ENCODE results near the gene FAM53C.

Gene FAM53C

DNA sequence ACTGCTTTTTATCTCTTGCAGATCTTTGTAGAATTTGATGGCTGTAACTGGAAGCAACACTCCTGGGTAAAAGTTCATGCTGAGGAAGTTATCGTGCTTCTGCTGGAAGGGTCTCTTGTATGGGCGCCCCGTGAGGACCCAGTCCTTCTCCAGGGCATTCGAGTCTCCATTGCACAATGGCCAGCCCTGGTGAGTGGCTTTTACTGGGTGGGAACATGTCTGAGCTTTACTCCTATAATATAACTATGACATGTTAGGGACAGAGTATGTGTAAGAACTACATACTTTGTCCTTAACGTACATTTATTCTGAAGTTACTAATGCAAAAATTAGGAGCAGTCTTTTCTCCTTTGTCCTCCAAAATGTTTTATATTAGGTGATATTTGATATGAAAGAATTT is 34.6 kb downstream of the FAM53C start:
- Histone ChIP-seq H2AK5ac (ENCODE audit: low read length, severe bottlenecking) (no peak overlapping the region), H2BK120ac (ENCODE audit: low read depth, low read length) (no peak overlapping the region), H3K36me3 (ENCODE audit: control insufficient read depth in 1 of 2, insufficient read depth in 2 of 2, low read depth in 1 of 2, low read length in 2 of 2) (peaks cover 13 to 35% of the 10 kb centered on the region in 2 experiments), H3K4me3 (ENCODE audit: insufficient read depth in 1 of 2, low read depth in 1 of 2, low read length in 2 of 2) (no peak overlapping the region), H3K27me3 (ENCODE audit: control insufficient read depth in 1 of 2, insufficient read depth in 1 of 2, low read length in 2 of 2) (no peaks in the 10 kb centered on the region), H2AFZ (ENCODE audit: low read depth, low read length) (no peak overlapping the region), H3K27ac (ENCODE audit: low read length, poor library complexity, severe bottlenecking) (no peak overlapping the region), H3K4me2 (ENCODE audit: low read length, poor library complexity, severe bottlenecking) (no peak overlapping the region), H2BK15ac (ENCODE audit: low read depth, poor library complexity, severe bottlenecking) (no peak overlapping the region), H3K4me1 (ENCODE audit: control insufficient read depth, insufficient read depth, low read depth, low read length) (no peaks in the 10 kb centered on the region), H3K4ac (ENCODE audit: low read depth in 1 of 2, low read length in 2 of 2) (no peak overlapping the region), H3K9ac (ENCODE audit: low read length) (no peak overlapping the region), H4K91ac (ENCODE audit: low read length) (no peak overlapping the region), H2BK12ac (ENCODE audit: low read length in 2 of 2) (no peak overlapping the region), H3K18ac (ENCODE audit: low read depth in 1 of 2, low read length in 2 of 2) (no peak overlapping the region), H3K14ac (ENCODE audit: low read length in 2 of 2) (no peak overlapping the region), H3K23ac (ENCODE audit: low read length in 2 of 2) (no peak overlapping the region), H2BK5ac (ENCODE audit: low read depth, low read length, poor library complexity, severe bottlenecking) (no peak overlapping the region), H4K8ac (ENCODE audit: low read length) (no peak overlapping the region), H3K79me1 (replicated peaks; ENCODE audit: low read length, poor library complexity, severe bottlenecking) (peaks cover 22% of the 10 kb centered on the region), H3K9me3 (ENCODE audit: control insufficient read depth, low read length) (no peaks in the 10 kb centered on the region)
- WGBS = 51% methylated on average over 4 of the region's 5 CpGs
- DNase-seq = no peak

DNA sequence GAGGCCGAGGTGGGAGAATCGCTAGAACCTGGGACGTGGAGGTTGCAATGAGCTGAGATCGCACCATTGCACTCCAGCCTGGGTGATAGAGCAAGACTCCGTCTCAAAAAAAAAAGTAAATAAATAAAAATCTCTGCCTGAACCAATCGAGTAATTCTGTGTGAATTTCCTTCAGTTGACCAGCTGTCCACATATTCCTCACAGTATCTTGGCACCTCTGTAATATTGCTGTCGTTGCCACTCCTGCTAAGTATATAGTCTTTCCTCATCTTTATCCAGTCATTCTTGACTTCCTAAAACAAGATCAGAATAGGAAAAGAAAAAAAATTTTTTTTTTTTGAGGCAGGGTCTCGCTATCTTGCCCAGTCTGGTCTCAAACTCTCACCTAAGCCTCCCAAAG is 44.3 kb downstream of the FAM53C start:
- no peak overlapping the region for H3K14ac ChIP-seq (ENCODE audit: low read length in 2 of 2)
- H3K79me1 ChIP-seq (replicated peaks; ENCODE audit: low read length, poor library complexity, severe bottlenecking) = peaks cover 11% of the 10 kb centered on the region
- H2BK5ac ChIP-seq (ENCODE audit: low read depth, low read length, poor library complexity, severe bottlenecking) = no peak overlapping the region
- H4K8ac ChIP-seq (ENCODE audit: low read length) = no peak overlapping the region
- H3K4me1 ChIP-seq (ENCODE audit: control insufficient read depth, insufficient read depth, low read depth, low read length) = no peaks in the 10 kb centered on the region
- H2BK12ac ChIP-seq (ENCODE audit: low read length in 2 of 2) = no peak overlapping the region
- H3K9me3 ChIP-seq (ENCODE audit: control insufficient read depth, low read length) = no peaks in the 10 kb centered on the region
- H3K27me3 ChIP-seq (ENCODE audit: control insufficient read depth in 1 of 2, insufficient read depth in 1 of 2, low read length in 2 of 2) = no peaks in the 10 kb centered on the region
- no peak for DNase-seq
- H3K9ac ChIP-seq (ENCODE audit: low read length) = no peak overlapping the region
- no peak overlapping the region for H2AFZ ChIP-seq (ENCODE audit: low read depth, low read length)
- no peak overlapping the region for H3K4ac ChIP-seq (ENCODE audit: low read depth in 1 of 2, low read length in 2 of 2)
- H3K23ac ChIP-seq (ENCODE audit: low read length in 2 of 2) = no peak overlapping the region
- H2AK5ac ChIP-seq (ENCODE audit: low read length, severe bottlenecking) = no peak overlapping the region
- no peak overlapping the region for H3K4me3 ChIP-seq (ENCODE audit: insufficient read depth in 1 of 2, low read depth in 1 of 2, low read length in 2 of 2)
- peaks cover 20 to 76% of the 10 kb centered on the region in 2 experiments for H3K36me3 ChIP-seq (ENCODE audit: control insufficient read depth in 1 of 2, insufficient read depth in 2 of 2, low read depth in 1 of 2, low read length in 2 of 2)
- no peak overlapping the region for H2BK15ac ChIP-seq (ENCODE audit: low read depth, poor library complexity, severe bottlenecking)
- H3K27ac ChIP-seq (ENCODE audit: low read length, poor library complexity, severe bottlenecking) = no peak overlapping the region
- H3K18ac ChIP-seq (ENCODE audit: low read depth in 1 of 2, low read length in 2 of 2) = no peak overlapping the region
- H4K91ac ChIP-seq (ENCODE audit: low read length) = no peak overlapping the region
- WGBS = 96% methylated on average over 7 of the region's 8 CpGs
- no peak overlapping the region for H3K4me2 ChIP-seq (ENCODE audit: low read length, poor library complexity, severe bottlenecking)
- H2BK120ac ChIP-seq (ENCODE audit: low read depth, low read length) = no peak overlapping the region

DNA sequence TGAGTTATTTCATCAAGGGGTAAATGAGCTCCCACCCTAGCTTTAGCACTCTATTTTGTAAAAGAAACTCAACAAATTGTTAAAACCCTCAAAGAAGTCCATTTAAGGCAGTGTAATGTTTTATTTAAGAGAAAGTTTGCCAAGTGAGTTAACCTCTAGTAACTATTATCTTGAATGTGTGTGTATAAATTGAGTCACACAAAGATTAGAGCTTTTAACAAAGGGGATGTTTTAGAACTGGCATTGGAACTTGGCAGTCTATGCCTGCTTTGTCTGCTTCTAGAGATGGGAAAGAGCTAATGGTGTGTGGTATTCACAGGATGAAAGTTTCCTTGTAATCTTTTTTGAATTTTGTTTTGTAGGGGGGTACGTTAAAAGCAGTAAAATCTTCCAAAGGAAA is 47.6 kb downstream of the FAM53C start:
- no peak overlapping the region for H3K23ac ChIP-seq (ENCODE audit: low read length in 2 of 2)
- no peak overlapping the region for H3K4ac ChIP-seq (ENCODE audit: low read depth in 1 of 2, low read length in 2 of 2)
- H2BK12ac ChIP-seq (ENCODE audit: low read length in 2 of 2) = no peak overlapping the region
- H3K79me1 ChIP-seq (replicated peaks; ENCODE audit: low read length, poor library complexity, severe bottlenecking) = peaks cover 10% of the 10 kb centered on the region
- 97% methylated on average over 1 of the region's 1 CpG for WGBS
- no peak overlapping the region for H2AFZ ChIP-seq (ENCODE audit: low read depth, low read length)
- H3K18ac ChIP-seq (ENCODE audit: low read depth in 1 of 2, low read length in 2 of 2) = no peak overlapping the region
- H3K9me3 ChIP-seq (ENCODE audit: control insufficient read depth, low read length) = no peaks in the 10 kb centered on the region
- no peak overlapping the region for H4K91ac ChIP-seq (ENCODE audit: low read length)
- DNase-seq = no peak
- H3K4me1 ChIP-seq (ENCODE audit: control insufficient read depth, insufficient read depth, low read depth, low read length) = no peaks in the 10 kb centered on the region
- H4K8ac ChIP-seq (ENCODE audit: low read length) = no peak overlapping the region
- H3K14ac ChIP-seq (ENCODE audit: low read length in 2 of 2) = no peak overlapping the region
- peaks cover 15 to 62% of the 10 kb centered on the region in 2 experiments for H3K36me3 ChIP-seq (ENCODE audit: control insufficient read depth in 1 of 2, insufficient read depth in 2 of 2, low read depth in 1 of 2, low read length in 2 of 2)
- no peak overlapping the region for H2AK5ac ChIP-seq (ENCODE audit: low read length, severe bottlenecking)
- no peaks in the 10 kb centered on the region for H3K27me3 ChIP-seq (ENCODE audit: control insufficient read depth in 1 of 2, insufficient read depth in 1 of 2, low read length in 2 of 2)
- no peak overlapping the region for H2BK15ac ChIP-seq (ENCODE audit: low read depth, poor library complexity, severe bottlenecking)
- H2BK120ac ChIP-seq (ENCODE audit: low read depth, low read length) = no peak overlapping the region
- no peak overlapping the region for H2BK5ac ChIP-seq (ENCODE audit: low read depth, low read length, poor library complexity, severe bottlenecking)
- no peak overlapping the region for H3K4me2 ChIP-seq (ENCODE audit: low read length, poor library complexity, severe bottlenecking)
- H3K9ac ChIP-seq (ENCODE audit: low read length) = no peak overlapping the region
- no peak overlapping the region for H3K27ac ChIP-seq (ENCODE audit: low read length, poor library complexity, severe bottlenecking)
- H3K4me3 ChIP-seq (ENCODE audit: insufficient read depth in 1 of 2, low read depth in 1 of 2, low read length in 2 of 2) = no peak overlapping the region

DNA sequence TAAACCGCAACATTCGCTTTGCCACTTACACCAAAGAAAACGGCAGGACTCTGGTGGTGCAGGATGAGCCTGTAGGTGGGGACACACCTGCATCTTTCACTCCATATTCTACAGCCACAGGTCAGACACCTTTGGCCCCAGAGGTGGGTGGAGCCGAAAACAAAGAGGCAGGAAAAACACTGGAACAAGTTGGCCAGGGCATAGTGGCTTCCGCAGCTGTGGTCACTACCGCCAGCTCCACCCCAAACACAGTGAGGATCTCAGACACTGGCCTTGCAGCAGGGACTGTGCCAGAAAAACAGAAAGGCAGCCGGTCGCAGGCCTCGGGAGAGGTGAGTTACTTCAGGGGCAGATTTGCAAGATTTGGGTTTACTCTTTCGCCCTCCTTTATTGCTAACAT is 48.2 kb downstream of the FAM53C start:
- no peak overlapping the region for H3K14ac ChIP-seq (ENCODE audit: low read length in 2 of 2)
- no peak overlapping the region for H2AK5ac ChIP-seq (ENCODE audit: low read length, severe bottlenecking)
- no peak overlapping the region for H3K23ac ChIP-seq (ENCODE audit: low read length in 2 of 2)
- no peaks in the 10 kb centered on the region for H3K27me3 ChIP-seq (ENCODE audit: control insufficient read depth in 1 of 2, insufficient read depth in 1 of 2, low read length in 2 of 2)
- H3K4me3 ChIP-seq (ENCODE audit: insufficient read depth in 1 of 2, low read depth in 1 of 2, low read length in 2 of 2) = no peak overlapping the region
- peaks cover 15 to 64% of the 10 kb centered on the region in 2 experiments for H3K36me3 ChIP-seq (ENCODE audit: control insufficient read depth in 1 of 2, insufficient read depth in 2 of 2, low read depth in 1 of 2, low read length in 2 of 2)
- H3K9me3 ChIP-seq (ENCODE audit: control insufficient read depth, low read length) = no peaks in the 10 kb centered on the region
- no peak overlapping the region for H2BK120ac ChIP-seq (ENCODE audit: low read depth, low read length)
- no peak overlapping the region for H3K4me2 ChIP-seq (ENCODE audit: low read length, poor library complexity, severe bottlenecking)
- H3K18ac ChIP-seq (ENCODE audit: low read depth in 1 of 2, low read length in 2 of 2) = no peak overlapping the region
- peaks cover 12% of the 10 kb centered on the region for H3K79me1 ChIP-seq (replicated peaks; ENCODE audit: low read length, poor library complexity, severe bottlenecking)
- H4K8ac ChIP-seq (ENCODE audit: low read length) = no peak overlapping the region
- 100% methylated on average over 6 of the region's 10 CpGs for WGBS
- H3K4ac ChIP-seq (ENCODE audit: low read depth in 1 of 2, low read length in 2 of 2) = no peak overlapping the region
- H3K9ac ChIP-seq (ENCODE audit: low read length) = no peak overlapping the region
- H3K4me1 ChIP-seq (ENCODE audit: control insufficient read depth, insufficient read depth, low read depth, low read length) = no peaks in the 10 kb centered on the region
- no peak overlapping the region for H2BK12ac ChIP-seq (ENCODE audit: low read length in 2 of 2)
- H3K27ac ChIP-seq (ENCODE audit: low read length, poor library complexity, severe bottlenecking) = no peak overlapping the region
- H2BK15ac ChIP-seq (ENCODE audit: low read depth, poor library complexity, severe bottlenecking) = no peak overlapping the region
- no peak overlapping the region for H4K91ac ChIP-seq (ENCODE audit: low read length)
- no peak for DNase-seq
- no peak overlapping the region for H2BK5ac ChIP-seq (ENCODE audit: low read depth, low read length, poor library complexity, severe bottlenecking)
- H2AFZ ChIP-seq (ENCODE audit: low read depth, low read length) = no peak overlapping the region

Data from mesenchymal stem cell (in vitro differentiated cells and primary cell).